Cardiac muscle cell (in vitro differentiated cells and primary cell): ENCODE data around the gene HMBS. TPM values are rescaled to one million over a fixed set of nuclear protein-coding genes. Genes with fewer than 3 reads are reported as not detected.
"Not testable (repeated sequence)": the region's sequence is repeated elsewhere in the genome, so short reads cannot be mapped to it uniquely, and the experiment has no call there.

ENCODE experiments used
- DNase-seq, 2 donors: peaks; one replicate each; pipeline versions ENCODE4 v3.0.0 to v3.0.0-alpha.2; 2010 to 2017; ENCODE audit warnings: low read depth in 1 of 2, low spot score in 1 of 2
- H3K27ac ChIP-seq: fragments of 200-600 bp; sonication (generic); 2 replicates; pipeline ENCODE4 v1.5.1; 2016
- H3K27me3 ChIP-seq: fragments of 200-600 bp; sonication (generic); 2 replicates; pipeline ENCODE4 v1.6.0; 2016; ENCODE audit warnings: control low read depth
- H3K36me3 ChIP-seq: fragments of 200-600 bp; sonication (generic); 2 replicates; pipeline ENCODE4 v1.5.1; 2016; ENCODE audit warnings: control low read depth
- H3K4me1 ChIP-seq: fragments of 200-600 bp; sonication (generic); 2 replicates; pipeline ENCODE4 v1.8.1; 2017; ENCODE audit warnings: low read depth, mild to moderate bottlenecking, mixed run types
- H3K4me3 ChIP-seq: fragments of 200-600 bp; sonication (generic); 2 replicates; pipeline ENCODE4 v1.5.1; 2016; ENCODE audit warnings: mild to moderate bottlenecking
- H3K9me3 ChIP-seq: fragments of 200-600 bp; sonication (generic); 2 replicates; pipeline ENCODE4 v1.5.1; 2017; ENCODE audit warnings: low read depth, mild to moderate bottlenecking, control low read depth
- polyA plus RNA-seq: library from polyadenylated mRNA; unstranded; fragments of >200 nt; fragmentation: Nextera tagmentation; extraction: Ambion mirVana; gene quantifications from 2 replicates; pipeline ENCODE4 v1.2.1, GENCODE V29; 2016
- total RNA-seq: library from RNA; depleted of rRNA; stranded (reverse); fragments of >200 nt; gene quantifications from 2 replicates; pipeline ENCODE4 v1.2.3, GENCODE V29; 2016
- TF ChIP-seq, protein P1 (sequence below): IDR thresholded peaks from 2 replicates; pipeline ENCODE4 v1.5.1; 2012; ENCODE audit warnings: low read depth, mild to moderate bottlenecking, low read length

HMBS gene
- total and polyA plus RNA-seq, 2 experiments from 2014 or later: 9.6 to 92.9 TPM

DNA sequence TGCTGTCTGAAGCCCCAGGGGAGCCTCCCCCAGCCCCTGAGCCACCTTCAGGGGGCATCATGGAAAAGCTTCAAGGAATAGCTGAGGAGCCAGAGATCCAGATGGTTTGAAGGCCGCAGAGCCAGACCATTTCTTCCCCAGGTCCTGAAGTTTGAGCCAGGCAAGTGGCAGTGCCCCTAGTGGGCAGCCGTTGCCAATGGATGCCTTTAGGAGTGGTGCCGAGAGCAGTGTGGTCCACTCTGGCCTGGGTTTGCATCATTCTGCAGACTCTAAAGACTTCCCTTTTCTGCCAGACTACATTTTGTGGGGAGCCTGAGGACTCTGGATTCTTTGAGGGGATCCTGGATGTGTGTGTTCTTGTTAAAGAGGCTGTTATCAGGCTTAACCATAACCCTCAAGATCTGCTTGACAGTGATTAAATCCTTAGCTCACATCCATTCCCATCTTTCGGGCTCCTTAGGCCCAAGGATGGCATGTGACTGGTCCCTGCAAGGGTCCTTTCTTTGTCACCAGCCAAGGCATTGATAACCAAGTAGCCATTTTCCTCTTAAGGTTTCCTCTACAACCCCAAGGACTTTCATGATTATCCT, 49.8 kb downstream of the HMBS start:
- Histone ChIP-seq H3K27ac (no peak overlapping the region), H3K4me3 (no peak overlapping the region), H3K27me3 (no peaks in the 10 kb centered on the region), H3K36me3 (peaks cover 36% of the 10 kb centered on the region), H3K4me1 (no peaks in the 10 kb centered on the region), H3K9me3 (no peaks in the 10 kb centered on the region)
- DNase-seq: no peak
- TF ChIP-seq, protein P1, sequence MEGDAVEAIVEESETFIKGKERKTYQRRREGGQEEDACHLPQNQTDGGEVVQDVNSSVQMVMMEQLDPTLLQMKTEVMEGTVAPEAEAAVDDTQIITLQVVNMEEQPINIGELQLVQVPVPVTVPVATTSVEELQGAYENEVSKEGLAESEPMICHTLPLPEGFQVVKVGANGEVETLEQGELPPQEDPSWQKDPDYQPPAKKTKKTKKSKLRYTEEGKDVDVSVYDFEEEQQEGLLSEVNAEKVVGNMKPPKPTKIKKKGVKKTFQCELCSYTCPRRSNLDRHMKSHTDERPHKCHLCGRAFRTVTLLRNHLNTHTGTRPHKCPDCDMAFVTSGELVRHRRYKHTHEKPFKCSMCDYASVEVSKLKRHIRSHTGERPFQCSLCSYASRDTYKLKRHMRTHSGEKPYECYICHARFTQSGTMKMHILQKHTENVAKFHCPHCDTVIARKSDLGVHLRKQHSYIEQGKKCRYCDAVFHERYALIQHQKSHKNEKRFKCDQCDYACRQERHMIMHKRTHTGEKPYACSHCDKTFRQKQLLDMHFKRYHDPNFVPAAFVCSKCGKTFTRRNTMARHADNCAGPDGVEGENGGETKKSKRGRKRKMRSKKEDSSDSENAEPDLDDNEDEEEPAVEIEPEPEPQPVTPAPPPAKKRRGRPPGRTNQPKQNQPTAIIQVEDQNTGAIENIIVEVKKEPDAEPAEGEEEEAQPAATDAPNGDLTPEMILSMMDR: peak; percentile 51

DNA sequence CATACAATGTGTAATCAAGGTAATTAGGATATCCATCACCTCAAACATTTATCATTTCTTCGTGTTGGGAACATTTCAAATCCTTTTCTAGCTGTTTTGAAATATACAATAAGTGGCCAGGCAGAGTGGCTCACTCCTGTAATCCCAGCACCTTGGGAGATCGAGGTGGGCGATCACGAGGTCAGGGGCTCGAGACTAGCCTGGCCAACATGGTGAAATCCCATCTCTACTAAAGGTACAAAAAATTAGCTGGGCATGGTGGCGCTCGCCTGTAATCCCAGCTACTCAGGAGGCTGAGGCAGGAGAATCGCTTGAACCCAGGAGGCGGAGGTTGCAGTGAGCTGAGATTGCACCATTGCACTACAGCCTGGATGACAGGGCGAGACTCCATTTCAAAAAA, 54.6 kb downstream of the HMBS start:
- not testable (repeated sequence) for H3K9me3 ChIP-seq, H3K27me3 ChIP-seq, DNase-seq, H3K27ac ChIP-seq, H3K36me3 ChIP-seq, H3K4me1 ChIP-seq, H3K4me3 ChIP-seq

Other genes with a start within 250 kb of the HMBS start
- gene CXCR5, start 201.0 kb upstream of the HMBS start, total RNA-seq: not detected in 2 replicates
- gene CXCR5, start 201.0 kb upstream of the HMBS start, polyA plus RNA-seq: not detected in 2 replicates
- gene BCL9L, start 159.0 kb upstream of the HMBS start, total RNA-seq: 15.9 and 22.9 TPM in 2 replicates
- 10.0 and 11.2 TPM in 2 replicates for gene BCL9L, start 159.0 kb upstream of the HMBS start, polyA plus RNA-seq
- 0.89 TPM in 1 of 2 replicates, not detected in the other for gene UPK2, start 128.6 kb upstream of the HMBS start, total RNA-seq
- gene UPK2, start 128.6 kb upstream of the HMBS start, polyA plus RNA-seq: 1.4 and 3.3 TPM in 2 replicates
- 0.42 TPM in 1 of 2 replicates, not detected in the other for gene FOXR1, start 113.1 kb upstream of the HMBS start, total RNA-seq
- gene FOXR1, start 113.1 kb upstream of the HMBS start, polyA plus RNA-seq: not detected in 2 replicates
- 26.6 and 78.2 TPM in 2 replicates for gene CENATAC, start 86.7 kb upstream of the HMBS start, total RNA-seq
- 25.2 and 27.0 TPM in 2 replicates for gene CENATAC, start 86.7 kb upstream of the HMBS start, polyA plus RNA-seq
- gene RPS25, start 66.5 kb upstream of the HMBS start, total RNA-seq: 837 and 1,038 TPM in 2 replicates
- gene RPS25, start 66.5 kb upstream of the HMBS start, polyA plus RNA-seq: 1,114 and 1,223 TPM in 2 replicates
- 56.1 and 64.8 TPM in 2 replicates for gene TRAPPC4, start 66.1 kb upstream of the HMBS start, total RNA-seq
- 130 and 166 TPM in 2 replicates for gene TRAPPC4, start 66.1 kb upstream of the HMBS start, polyA plus RNA-seq
- gene SLC37A4, start 54.0 kb upstream of the HMBS start, total RNA-seq: 38.7 and 41.4 TPM in 2 replicates
- gene SLC37A4, start 54.0 kb upstream of the HMBS start, polyA plus RNA-seq: 36.7 and 41.3 TPM in 2 replicates
- 103 and 187 TPM in 2 replicates for gene HYOU1, start 27.7 kb upstream of the HMBS start, total RNA-seq
- 65.5 and 125 TPM in 2 replicates for gene HYOU1, start 27.7 kb upstream of the HMBS start, polyA plus RNA-seq
- gene VPS11, start 17.1 kb upstream of the HMBS start, total RNA-seq: 22.1 and 34.1 TPM in 2 replicates
- 22.3 and 23.7 TPM in 2 replicates for gene VPS11, start 17.1 kb upstream of the HMBS start, polyA plus RNA-seq
- 31.4 and 36.0 TPM in 2 replicates for gene DPAGT1, start 17.0 kb downstream of the HMBS start, total RNA-seq
- 57.9 and 77.3 TPM in 2 replicates for gene DPAGT1, start 17.0 kb downstream of the HMBS start, polyA plus RNA-seq
- 16.4 and 20.8 TPM in 2 replicates for gene C2CD2L, start 22.5 kb downstream of the HMBS start, total RNA-seq
- 11.1 and 14.8 TPM in 2 replicates for gene C2CD2L, start 22.5 kb downstream of the HMBS start, polyA plus RNA-seq
- 21.6 and 28.2 TPM in 2 replicates for gene HINFP, start 36.7 kb downstream of the HMBS start, total RNA-seq
- gene HINFP, start 36.7 kb downstream of the HMBS start, polyA plus RNA-seq: 33.2 and 34.1 TPM in 2 replicates
- gene ABCG4, start 64.2 kb downstream of the HMBS start, total RNA-seq: 1.9 and 3.2 TPM in 2 replicates
- 2.4 and 5.6 TPM in 2 replicates for gene ABCG4, start 64.2 kb downstream of the HMBS start, polyA plus RNA-seq
- gene NLRX1, start 83.8 kb downstream of the HMBS start, total RNA-seq: 24.7 and 36.8 TPM in 2 replicates
- 16.1 and 25.5 TPM in 2 replicates for gene NLRX1, start 83.8 kb downstream of the HMBS start, polyA plus RNA-seq
- 0.18 and 0.69 TPM in 2 replicates for gene NHERF4, start 100.6 kb downstream of the HMBS start, total RNA-seq
- gene NHERF4, start 100.6 kb downstream of the HMBS start, polyA plus RNA-seq: 0.17 and 0.29 TPM in 2 replicates
- 10.3 and 18.3 TPM in 2 replicates for gene CBL, start 121.5 kb downstream of the HMBS start, total RNA-seq
- 6.5 and 8.9 TPM in 2 replicates for gene CBL, start 121.5 kb downstream of the HMBS start, polyA plus RNA-seq
- 32.5 and 49.3 TPM in 2 replicates for gene MCAM, start 232.2 kb downstream of the HMBS start, total RNA-seq
- gene MCAM, start 232.2 kb downstream of the HMBS start, polyA plus RNA-seq: 13.8 and 14.8 TPM in 2 replicates
- gene RNF26, start 249.6 kb downstream of the HMBS start, total RNA-seq: 7.3 and 18.6 TPM in 2 replicates
- 45.6 and 99.8 TPM in 2 replicates for gene RNF26, start 249.6 kb downstream of the HMBS start, polyA plus RNA-seq